MCF 10A (cell line): ENCODE measurements around the gene TMEM214. TPM values are rescaled to one million over a fixed set of nuclear protein-coding genes. Genes with fewer than 3 reads are reported as not detected.

Experiments
- BruUV-seq: library from RNA; stranded (reverse); fragments of 400-500 nt; replicated peaks from 2 replicates; lab custom pipeline; 2021; lab: Mats Ljungman, UMichigan
- CTCF ChIA-PET: fragments of 300-600 bp; sonication (Branson Sonifier 250); formaldehyde crosslinking; extraction: SDS; loops from one replicate; lab custom pipeline; 2021; ENCODE audit warnings: antibody characterized with exemption, inconsistent platforms; lab: Yijun Ruan, JAX
- POLR2A ChIA-PET: fragments of 300-600, 350-650 bp; sonication (Branson Sonifier 250); formaldehyde crosslinking; extraction: SDS; loops from one replicate; lab custom pipeline; 2020; ENCODE audit warnings: antibody characterized with exemption, inconsistent platforms; lab: Yijun Ruan, JAX
- DNase-seq: peaks from one replicate; pipeline ENCODE4 v3.0.0-alpha.2; 2018; ENCODE audit not compliant: unreplicated experiment
- H3K27ac Mint-ChIP-seq: one replicate; pipeline ENCODE4 v1.8.0; 2022; ENCODE audit warnings: mild to moderate bottlenecking, low read depth, mixed read lengths; ENCODE audit not compliant: unreplicated experiment
- H3K27me3 Mint-ChIP-seq: one replicate; pipeline ENCODE4 v1.8.0; 2022; ENCODE audit warnings: mixed read lengths; ENCODE audit not compliant: insufficient read depth, unreplicated experiment
- H3K36me3 Mint-ChIP-seq: one replicate; pipeline ENCODE4 v1.8.0; 2022; ENCODE audit warnings: mild to moderate bottlenecking, moderate library complexity, mixed read lengths; ENCODE audit not compliant: insufficient read depth, unreplicated experiment
- H3K4me1 Mint-ChIP-seq: one replicate; pipeline ENCODE4 v1.8.0; 2022; ENCODE audit warnings: mixed read lengths; ENCODE audit not compliant: insufficient read depth, unreplicated experiment
- H3K4me3 Mint-ChIP-seq: one replicate; pipeline ENCODE4 v1.8.0; 2022; ENCODE audit warnings: mild to moderate bottlenecking, moderate library complexity, mixed read lengths; ENCODE audit not compliant: unreplicated experiment
- H3K9me3 Mint-ChIP-seq: one replicate; pipeline ENCODE4 v1.8.0; 2022; ENCODE audit warnings: mixed read lengths; ENCODE audit not compliant: unreplicated experiment
- CTCF ChIP-seq: fragments of 200-600 bp; IDR thresholded peaks from one replicate; pipeline ENCODE4 v1.8.0; 2022; ENCODE audit warnings: antibody characterized with exemption, mild to moderate bottlenecking; ENCODE audit not compliant: unreplicated experiment
- intact Hi-C: fragments of 100-400 bp; cut with micrococcal nuclease; formaldehyde crosslinking; loops from 2 replicates; pipeline ENCODE4 v1.14.1; 2022
- total RNA-seq: library from RNA; stranded (reverse); gene quantifications from 2 replicates; pipeline ENCODE4 v1.2.3, GENCODE V29; 2022

The TMEM214 gene
- total RNA-seq, 1 experiment from 2014 or later = 118 TPM

- Mint-ChIP-seq H3K9me3 (no peaks in the 10 kb centered on the region), H3K36me3 (peaks cover 40% of the 10 kb centered on the region), H3K4me3 (peak overlapping the region; percentile 92), H3K27ac (peak overlapping the region; percentile 93), H3K4me1 (peaks cover 15% of the 10 kb centered on the region), H3K27me3 (no peaks in the 10 kb centered on the region)
- DNase-seq = no peak
- no TSS peak for BruUV-seq
- ChIA-PET CTCF (interaction anchor here (0.7 kb wide), 1 partner anchor 239 kb away, joined by 3 read pairs; the partner anchor contains the start of gene UCN), POLR2A (interaction anchor here (15.2 kb wide), 1 partner anchor 17 kb away, joined by 175 read pairs; the partner anchor contains the start of gene AGBL5)
- TF ChIP-seq CTCF = no peak
- intact Hi-C loops = no loop called here
Observed at GRCh38 chr2:27069436-27069835, 36.7 kb downstream of the TMEM214 start.

GRCh38 chr2:27069961-27070618 is 37.3 kb downstream of the TMEM214 start:
- H3K4me3 Mint-ChIP-seq = peak overlapping the region; percentile 92
- H3K9me3 Mint-ChIP-seq = no peaks in the 10 kb centered on the region
- no peak for DNase-seq
- intact Hi-C loops = no loop called here
- H3K4me1 Mint-ChIP-seq = peaks cover 15% of the 10 kb centered on the region
- peaks cover 37% of the 10 kb centered on the region for H3K36me3 Mint-ChIP-seq
- BruUV-seq = no TSS peak
- CTCF ChIA-PET = interaction anchor here (0.7 kb wide), 2 partner anchors 14 to 613 kb away, joined by 3 to 4 read pairs; no protein-coding TSS in a partner anchor
- H3K27ac Mint-ChIP-seq = peak overlapping the region; percentile 93
- POLR2A ChIA-PET = interaction anchor here (0.6 to 15.2 kb wide), 6 partner anchors 11 to 824 kb away, joined by 3 to 175 read pairs (median 5); partner anchors contain the start of gene AGBL5
- H3K27me3 Mint-ChIP-seq = no peaks in the 10 kb centered on the region
- TF ChIP-seq CTCF = no peak

- no peak for TF ChIP-seq CTCF
- Mint-ChIP-seq H3K27ac (peak overlapping the region; percentile 93), H3K4me1 (peaks cover 15% of the 10 kb centered on the region), H3K36me3 (peaks cover 36% of the 10 kb centered on the region), H3K9me3 (no peaks in the 10 kb centered on the region), H3K4me3 (peak overlapping the region; percentile 92), H3K27me3 (peaks cover 1% of the 10 kb centered on the region)
- ChIA-PET POLR2A (interaction anchor here (0.6 to 15.2 kb wide), 20 partner anchors 11 to 824 kb away, joined by 3 to 175 read pairs (median 5); partner anchors contain the start of genes AGBL5, KHK, MPV17 and TMEM214), CTCF (interaction anchor here (0.6 to 1.5 kb wide), 5 partner anchors 9 to 612 kb away, joined by 3 to 4 read pairs (median 3); partner anchors contain the start of gene AGBL5)
- intact Hi-C loops = no loop called here
- no peak for DNase-seq
- TSS peak; percentile 75 for BruUV-seq
Observed at GRCh38 chr2:27070653-27071276, 38.0 kb downstream of the TMEM214 start.
